OCI-LY7 (cell line): ENCODE measurements around the gene THPO. TPM values are rescaled to one million over a fixed set of nuclear protein-coding genes. Genes with fewer than 3 reads are reported as not detected.

Source experiments
- BruUV-seq: library from RNA; stranded (reverse); fragments of 400-500 nt; replicated peaks from 2 replicates; lab custom pipeline; 2021; lab: Mats Ljungman, UMichigan
- CTCF ChIA-PET: fragments of 300-600 bp; sonication (Branson Sonifier 250); formaldehyde crosslinking; loops from one replicate; lab custom pipeline; 2022; ENCODE audit warnings: antibody characterized with exemption; ENCODE audit not compliant: unreplicated experiment; lab: Charles Lee
- POLR2A ChIA-PET: fragments of 300-600 bp; sonication (Branson Sonifier 250); formaldehyde crosslinking; loops from one replicate; lab custom pipeline; 2022; ENCODE audit warnings: antibody characterized with exemption; lab: Charles Lee
- DNase-seq: peaks from one replicate; pipeline ENCODE4 v3.0.0-alpha.2; 2015; ENCODE audit warnings: low spot score
- H2AFZ ChIP-seq: fragments of 200-600 bp; sonication (generic), shearing (Covaris generic); 2 replicates; pipeline ENCODE4 v1.6.1; 2014; ENCODE audit warnings: mild to moderate bottlenecking, antibody characterized with exemption, low read length, moderate library complexity
- H3K27ac ChIP-seq: fragments of 200-600 bp; sonication (generic); 2 replicates; pipeline ENCODE4 v1.5.1; 2014; ENCODE audit warnings: mixed run types, low read depth, mild to moderate bottlenecking, moderate library complexity, low read length, inconsistent platforms; ENCODE audit not compliant: poor library complexity, severe bottlenecking
- H3K36me3 ChIP-seq: fragments of 200-600 bp; sonication (generic); 2 replicates; pipeline ENCODE4 v1.6.1; 2014; ENCODE audit warnings: mild to moderate bottlenecking, antibody characterized with exemption, low read length, moderate library complexity, mixed read lengths; ENCODE audit not compliant: insufficient read depth
- H3K4me1 ChIP-seq: fragments of 200-600 bp; sonication (generic); 2 replicates; pipeline ENCODE4 v1.5.1; 2014; ENCODE audit warnings: mild to moderate bottlenecking, low read length; ENCODE audit not compliant: insufficient read depth, poor library complexity, severe bottlenecking
- H3K4me2 ChIP-seq: fragments of 200-600 bp; sonication (generic); 2 replicates; pipeline ENCODE4 v1.6.1; 2014; ENCODE audit warnings: mild to moderate bottlenecking, low read length
- H3K4me3 ChIP-seq: fragments of 200-600 bp; sonication (generic); 2 replicates; pipeline ENCODE4 v1.5.1; 2014; ENCODE audit warnings: mild to moderate bottlenecking, low read depth, low read length; ENCODE audit not compliant: poor library complexity, severe bottlenecking
- H3K79me2 ChIP-seq: fragments of 200-600 bp; sonication (generic); 2 replicates; pipeline ENCODE4 v1.6.1; 2016; ENCODE audit warnings: low read depth, mild to moderate bottlenecking, low read length, moderate library complexity, mixed read lengths; ENCODE audit not compliant: insufficient read depth
- H3K9me2 ChIP-seq: fragments of 200-600 bp; sonication (generic); 2 replicates; pipeline ENCODE4 v1.6.1; 2016; ENCODE audit warnings: mild to moderate bottlenecking, low read length, mixed read lengths; ENCODE audit not compliant: insufficient read depth
- H3K9me3 ChIP-seq: fragments of 200-600 bp; sonication (generic); 2 replicates; pipeline ENCODE4 v1.6.1; 2014; ENCODE audit warnings: mild to moderate bottlenecking, mixed run types, low read length, mixed read lengths
- H4K20me1 ChIP-seq: fragments of 200-600 bp; sonication (generic); 2 replicates; pipeline ENCODE4 v1.6.1; 2014; ENCODE audit warnings: mild to moderate bottlenecking, antibody characterized with exemption, low read length, moderate library complexity, mixed read lengths; ENCODE audit not compliant: insufficient read depth
- EZH2phosphoT487 ChIP-seq: fragments of 200-600 bp; sonication (generic); IDR thresholded peaks from 2 replicates; pipeline ENCODE4 v1.6.1; 2018; ENCODE audit warnings: low read depth, borderline replicate concordance, mild to moderate bottlenecking, mixed run types, antibody characterized with exemption, low read length, moderate library complexity, mixed read lengths
- intact Hi-C: fragments of 100-400 bp; cut with micrococcal nuclease; formaldehyde crosslinking; loops from one replicate; pipeline ENCODE4 v1.10.0; 2022; ENCODE audit not compliant: unreplicated experiment
- total RNA-seq, 2 experiments: library from RNA; depleted of rRNA in 1 of 2; stranded (reverse); fragments of >200 nt in 1 of 2; shearing (Covaris generic) in 1 of 2; gene quantifications; 2 replicates each; pipeline ENCODE4 v1.2.3, GENCODE V29; 2014 to 2022
- TF ChIP-seq, protein P1 (sequence below): fragments of 200-600 bp; sonication (generic); conservative IDR thresholded peaks from 2 replicates; pipeline ENCODE4 v1.5.1; 2014; ENCODE audit warnings: mild to moderate bottlenecking, antibody characterized with exemption, low read length, moderate library complexity, mixed read lengths

The THPO gene
- total RNA-seq, 2 experiments from 2014 or later: not detected

DNA sequence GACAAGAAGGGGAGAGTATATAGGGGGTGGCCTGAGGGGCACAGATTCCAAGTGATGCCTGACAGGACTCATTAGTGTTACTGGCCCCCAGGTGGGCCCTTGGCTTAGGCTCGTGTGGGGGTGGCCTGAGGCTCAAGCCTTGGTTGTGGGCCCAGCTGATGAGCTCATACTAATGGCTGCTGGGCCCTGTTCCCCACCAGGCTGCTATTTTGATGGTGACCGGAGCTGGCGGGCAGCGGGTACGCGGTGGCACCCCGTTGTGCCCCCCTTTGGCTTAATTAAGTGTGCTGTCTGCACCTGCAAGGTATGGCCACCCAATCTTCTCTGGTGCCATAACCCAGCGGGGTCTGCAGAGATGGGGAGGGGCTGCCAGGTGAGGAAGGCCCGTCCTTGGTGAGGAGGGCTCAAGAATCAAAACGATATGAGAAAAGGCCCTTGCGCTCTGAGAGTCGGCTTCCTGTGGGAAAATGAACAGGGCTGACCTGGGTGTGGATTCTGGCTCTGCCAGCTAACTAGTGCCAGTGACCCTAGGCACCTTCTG, 9.2 kb upstream of the THPO start:
- no peaks in the 10 kb centered on the region for H3K9me3 ChIP-seq
- H3K27ac ChIP-seq: no peak overlapping the region
- no peak overlapping the region for H2AFZ ChIP-seq
- intact Hi-C loops: no loop called here
- no peaks in the 10 kb centered on the region for H3K79me2 ChIP-seq
- CTCF ChIA-PET: no interaction called here
- DNase-seq: no peak
- TF ChIP-seq, protein P1, sequence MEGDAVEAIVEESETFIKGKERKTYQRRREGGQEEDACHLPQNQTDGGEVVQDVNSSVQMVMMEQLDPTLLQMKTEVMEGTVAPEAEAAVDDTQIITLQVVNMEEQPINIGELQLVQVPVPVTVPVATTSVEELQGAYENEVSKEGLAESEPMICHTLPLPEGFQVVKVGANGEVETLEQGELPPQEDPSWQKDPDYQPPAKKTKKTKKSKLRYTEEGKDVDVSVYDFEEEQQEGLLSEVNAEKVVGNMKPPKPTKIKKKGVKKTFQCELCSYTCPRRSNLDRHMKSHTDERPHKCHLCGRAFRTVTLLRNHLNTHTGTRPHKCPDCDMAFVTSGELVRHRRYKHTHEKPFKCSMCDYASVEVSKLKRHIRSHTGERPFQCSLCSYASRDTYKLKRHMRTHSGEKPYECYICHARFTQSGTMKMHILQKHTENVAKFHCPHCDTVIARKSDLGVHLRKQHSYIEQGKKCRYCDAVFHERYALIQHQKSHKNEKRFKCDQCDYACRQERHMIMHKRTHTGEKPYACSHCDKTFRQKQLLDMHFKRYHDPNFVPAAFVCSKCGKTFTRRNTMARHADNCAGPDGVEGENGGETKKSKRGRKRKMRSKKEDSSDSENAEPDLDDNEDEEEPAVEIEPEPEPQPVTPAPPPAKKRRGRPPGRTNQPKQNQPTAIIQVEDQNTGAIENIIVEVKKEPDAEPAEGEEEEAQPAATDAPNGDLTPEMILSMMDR: no peak
- no peak for TF ChIP-seq EZH2phosphoT487
- no TSS peak for BruUV-seq
- no peaks in the 10 kb centered on the region for H3K36me3 ChIP-seq
- H3K4me2 ChIP-seq: no peak overlapping the region
- no peaks in the 10 kb centered on the region for H3K9me2 ChIP-seq
- no peaks in the 10 kb centered on the region for H4K20me1 ChIP-seq
- POLR2A ChIA-PET: no interaction called here
- no peaks in the 10 kb centered on the region for H3K4me1 ChIP-seq
- H3K4me3 ChIP-seq: no peak overlapping the region

GRCh38 chr3:184386047-184386806, 8.2 kb upstream of the THPO start:
- H2AFZ ChIP-seq: no peak overlapping the region
- no peaks in the 10 kb centered on the region for H3K36me3 ChIP-seq
- no peak overlapping the region for H3K4me3 ChIP-seq
- no peaks in the 10 kb centered on the region for H4K20me1 ChIP-seq
- DNase-seq: no peak
- TF ChIP-seq, protein P1: no peak
- TF ChIP-seq EZH2phosphoT487: no peak
- H3K9me3 ChIP-seq: no peaks in the 10 kb centered on the region
- CTCF ChIA-PET: no interaction called here
- POLR2A ChIA-PET: no interaction called here
- H3K27ac ChIP-seq: no peak overlapping the region
- no peaks in the 10 kb centered on the region for H3K4me1 ChIP-seq
- H3K4me2 ChIP-seq: no peak overlapping the region
- BruUV-seq: no TSS peak
- no peaks in the 10 kb centered on the region for H3K9me2 ChIP-seq
- H3K79me2 ChIP-seq: no peaks in the 10 kb centered on the region
- intact Hi-C loops: no loop called here

- no peaks in the 10 kb centered on the region for H3K4me1 ChIP-seq
- intact Hi-C loops: no loop called here
- no peak overlapping the region for H2AFZ ChIP-seq
- no peak for DNase-seq
- ChIA-PET CTCF (no interaction called here), POLR2A (no interaction called here)
- BruUV-seq: no TSS peak
- no peaks in the 10 kb centered on the region for H3K36me3 ChIP-seq
- H3K9me2 ChIP-seq: no peaks in the 10 kb centered on the region
- no peaks in the 10 kb centered on the region for H3K79me2 ChIP-seq
- no peak overlapping the region for H3K27ac ChIP-seq
- no peaks in the 10 kb centered on the region for H3K9me3 ChIP-seq
- H4K20me1 ChIP-seq: no peaks in the 10 kb centered on the region
- H3K4me3 ChIP-seq: no peak overlapping the region
- no peak overlapping the region for H3K4me2 ChIP-seq
- TF ChIP-seq, protein P1: no peak
- TF ChIP-seq EZH2phosphoT487: no peak
These were observed 6.9 kb upstream of the THPO start for GRCh38 chr3:184384856-184385422.
